Thoracic aorta (tissue), 2 donors: ENCODE measurements around the gene ASB6. TPM values are rescaled to one million over a fixed set of nuclear protein-coding genes. Genes with fewer than 3 reads are reported as not detected.

Source experiments
- ATAC-seq: fragments of 150-250 bp; one replicate; pipeline ENCODE4 v1.8.0; 2017; ENCODE audit warnings: low read depth; ENCODE audit not compliant: insufficient number of reproducible peaks, low FRiP score
- DNase-seq: peaks from one replicate; pipeline ENCODE4 v3.0.0-alpha.2; 2020; ENCODE audit warnings: low spot score
- H3K27ac ChIP-seq, 2 donors: fragments of 200-600 bp; sonication (generic); 1 replicate in 1 of 2; 2 replicates in 1 of 2; pipeline ENCODE4 v1.5.1; 2016; ENCODE audit warnings: mild to moderate bottlenecking in 2 of 2, moderate library complexity in 2 of 2
- H3K27me3 ChIP-seq: fragments of 200-600 bp; sonication (generic); replicated peaks from 2 replicates; pipeline ENCODE4 v1.6.0; 2016; ENCODE audit warnings: mild to moderate bottlenecking; ENCODE audit not compliant: insufficient read depth
- H3K36me3 ChIP-seq: fragments of 200-600 bp; sonication (generic); one replicate; pipeline ENCODE4 v1.5.1; 2016
- H3K4me1 ChIP-seq, 2 donors: fragments of 200-600 bp; sonication (generic); 1 replicate in 1 of 2; 2 replicates in 1 of 2; pipeline versions ENCODE4 v1.5.1 to v1.6.0; 2016; ENCODE audit warnings: low read depth in 2 of 2, mild to moderate bottlenecking in 1 of 2; ENCODE audit not compliant: control insufficient read depth in 1 of 2
- H3K4me3 ChIP-seq: fragments of 200-600 bp; sonication (generic); 2 replicates; pipeline ENCODE4 v1.5.1; 2016; ENCODE audit warnings: mild to moderate bottlenecking
- H3K9me3 ChIP-seq: fragments of 200-600 bp; sonication (generic); 2 replicates; pipeline ENCODE4 v1.5.1; 2016
- CTCF ChIP-seq: fragments of 200-600 bp; sonication (generic); IDR thresholded peaks from one replicate; pipeline ENCODE4 v1.5.1; 2019; ENCODE audit warnings: antibody characterized with exemption
- total RNA-seq, 2 donors: library from RNA; depleted of rRNA; stranded (reverse); fragments of >200 nt; gene quantifications; one replicate each; pipeline versions ENCODE4 v1.1.0 to v1.2.3, GENCODE V29; 2016

Gene ASB6
- total RNA-seq, 2 donors from 2014 or later, result 23.0 to 31.0 TPM

- Histone ChIP-seq H3K27ac (no peak overlapping the region), H3K27me3 (no peaks in the 10 kb centered on the region), H3K4me1 (peaks cover 6 to 20% of the 10 kb centered on the region in 2 donors), H3K4me3 (no peak overlapping the region), H3K36me3 (no peaks in the 10 kb centered on the region), H3K9me3 (no peaks in the 10 kb centered on the region)
- TF ChIP-seq CTCF, result no peak
- ATAC-seq (no peak), DNase-seq (no peak)
Measured at GRCh38 chr9:129601082-129601674, 40.8 kb downstream of the ASB6 start.

GRCh38 chr9:129598089-129598596 lies 43.8 kb downstream of the ASB6 start:
- ATAC-seq (no peak), DNase-seq (no peak)
- Histone ChIP-seq H3K36me3 (no peaks in the 10 kb centered on the region), H3K4me1 (peaks cover 6 to 25% of the 10 kb centered on the region in 2 donors), H3K9me3 (no peaks in the 10 kb centered on the region), H3K27me3 (no peaks in the 10 kb centered on the region), H3K27ac (peak overlapping the region; percentile 76 to 78), H3K4me3 (peak overlapping the region; percentile 78)
- TF ChIP-seq CTCF, result no peak

GRCh38 chr9:129597355-129598088 lies 44.4 kb downstream of the ASB6 start:
- no peak for DNase-seq
- no peak for TF ChIP-seq CTCF
- Histone ChIP-seq H3K9me3 (no peaks in the 10 kb centered on the region), H3K27ac (peak overlapping the region; percentile 76 to 78), H3K4me3 (peak overlapping the region; percentile 78), H3K36me3 (no peaks in the 10 kb centered on the region), H3K27me3 (no peaks in the 10 kb centered on the region), H3K4me1 (peaks cover 6 to 25% of the 10 kb centered on the region in 2 donors)
- ATAC-seq, result peak; percentile 24

GRCh38 chr9:129596541-129597331 lies 45.2 kb downstream of the ASB6 start:
- no peak for TF ChIP-seq CTCF
- peak overlapping the region; percentile 78 for H3K4me3 ChIP-seq

More at GRCh38 chr9:129596541-129597331, 45.2 kb downstream of the ASB6 start:
- Histone ChIP-seq H3K9me3 (no peaks in the 10 kb centered on the region), H3K4me1 (peaks cover 6 to 25% of the 10 kb centered on the region in 2 donors), H3K27me3 (no peaks in the 10 kb centered on the region), H3K36me3 (no peaks in the 10 kb centered on the region), H3K27ac (peak overlapping the region; percentile 76 to 78)
- DNase-seq (no peak), ATAC-seq (peak; percentile 24)
